Ovary (tissue), 9 donors: ENCODE measurements around the gene MILR1. TPM values are rescaled to one million over a fixed set of nuclear protein-coding genes. Genes with fewer than 3 reads are reported as not detected.

Experiments
- DNase-seq, 5 donors: peaks; one replicate each; pipeline ENCODE4 v3.0.0-alpha.2; 2019 to 2020
- H3K27ac ChIP-seq, 2 donors: fragments of 200-600 bp; one replicate each; pipeline versions ENCODE4 v1.5.1 to v1.8.0; 2019 to 2022
- H3K27me3 ChIP-seq: fragments of 200-600 bp; one replicate; pipeline ENCODE4 v1.8.0; 2022
- H3K36me3 ChIP-seq: fragments of 200-600 bp; sonication (generic); one replicate; pipeline ENCODE4 v1.5.1; 2019
- H3K4me1 ChIP-seq: one replicate; pipeline ENCODE4 v1.8.1; 2013; ENCODE audit warnings: mild to moderate bottlenecking, moderate library complexity; ENCODE audit not compliant: insufficient read depth
- H3K4me3 ChIP-seq: fragments of 200-600 bp; sonication (generic); one replicate; pipeline ENCODE4 v1.5.1; 2017
- H3K9me3 ChIP-seq, 2 donors: fragments of 200-600 bp in 1 of 2; sonication (generic) in 1 of 2; one replicate each; pipeline versions ENCODE4 v1.5.1 to v1.8.1; 2013 to 2019; ENCODE audit warnings: mild to moderate bottlenecking in 1 of 2, moderate library complexity in 1 of 2
- EP300 ChIP-seq: sonication (generic); formaldehyde crosslinking; IDR thresholded peaks from one replicate; pipeline ENCODE4 v1.6.1; 2017; ENCODE audit warnings: antibody characterized with exemption
- POLR2A ChIP-seq: fragments of 450-650 bp; IDR thresholded peaks from one replicate; pipeline ENCODE4 v1.6.1; 2017; ENCODE audit warnings: antibody characterized with exemption, mild to moderate bottlenecking, moderate library complexity
- WGBS, 3 donors: extraction: QIAGEN DNeasy Blood & Tissue Kit in 1 of 3; methylation state at CpG; one replicate each; pipeline versions ENCODE4 v1.1.5 to v1.1.7; 2013 to 2017; 5-methylcytosine and 5-hydroxymethylcytosine counted together
- intact Hi-C, 4 donors: fragments of 100-400 bp; cut with DNase I; formaldehyde crosslinking; loops; one replicate each; pipeline versions ENCODE4 v1.11.0 to v1.15.1; 2022 to 2023
- polyA plus RNA-seq, 2 donors: library from polyadenylated mRNA; stranded (reverse); fragments of 200-250 nt in 1 of 2; fragments of 350-450 nt in 1 of 2; fragmentation: Illumina TruSeq in 1 of 2; extraction: RNeasy Lipid Tissue Mini Kit (QIAGEN cat#74804) in 1 of 2; gene quantifications; one replicate each; pipeline ENCODE4 v1.2.3, GENCODE V29; 2013 to 2014
- total RNA-seq, 7 donors: library from RNA; depleted of rRNA in 2 of 7; stranded (reverse); fragments of >200 nt in 2 of 7; fragmentation: NEBNext Ultra II Directional in 3 of 7; extraction: Animal tissue kit (Norgen Biotek cat#: 25700) in 3 of 7; gene quantifications; one replicate each; pipeline versions ENCODE4 v1.1.0 to v1.2.4, GENCODE V29; 2016 to 2023
- TF ChIP-seq, protein P1 (sequence below), 3 donors: fragments of 450-650 bp in 2 of 3; fragments of 200-600 bp in 1 of 3; IDR thresholded peaks; one replicate each; pipeline versions ENCODE4 v1.5.1 to v1.8.0; 2016 to 2022; ENCODE audit warnings: antibody characterized with exemption in 3 of 3, mild to moderate bottlenecking in 1 of 3
- donor health status: DM: no; HTN: no; CAD: no; lungs with moderate emphysema.
- donor health status: DM: no; HTN: no; CAD: no.
- donor health status: Bipolar disorder and iron deficiency.
- donor health status: DM: yes; HTN: yes; CAD: no.
- donor health status: DM: no; HTN: no; CAD: no.
- donor health status: DM: yes; HTN: yes; CAD: no.

MILR1 gene
- total and polyA plus RNA-seq, 9 donors = 2.0 to 16.4 (median 6.8) TPM

DNA sequence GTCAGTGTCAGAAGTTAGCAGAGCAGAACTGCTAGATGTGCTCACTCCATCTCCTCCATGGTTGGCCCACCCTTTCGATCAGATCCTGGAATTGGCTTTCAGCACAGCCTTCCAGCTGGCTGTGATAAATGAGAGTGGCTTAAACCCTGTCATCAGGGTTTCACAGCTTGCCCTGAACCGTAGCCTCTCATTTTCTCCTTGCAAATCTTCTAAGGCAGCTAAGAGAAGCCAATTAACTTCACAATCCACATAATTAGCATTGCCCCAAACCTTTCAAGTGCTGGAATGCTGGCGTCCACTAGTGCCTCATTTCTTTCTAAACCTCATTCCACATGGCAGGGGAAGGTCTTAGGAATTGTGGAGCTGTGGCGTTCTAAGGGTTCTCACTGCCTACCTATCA lies 21.7 kb downstream of the MILR1 start:
- TF ChIP-seq, protein P1, sequence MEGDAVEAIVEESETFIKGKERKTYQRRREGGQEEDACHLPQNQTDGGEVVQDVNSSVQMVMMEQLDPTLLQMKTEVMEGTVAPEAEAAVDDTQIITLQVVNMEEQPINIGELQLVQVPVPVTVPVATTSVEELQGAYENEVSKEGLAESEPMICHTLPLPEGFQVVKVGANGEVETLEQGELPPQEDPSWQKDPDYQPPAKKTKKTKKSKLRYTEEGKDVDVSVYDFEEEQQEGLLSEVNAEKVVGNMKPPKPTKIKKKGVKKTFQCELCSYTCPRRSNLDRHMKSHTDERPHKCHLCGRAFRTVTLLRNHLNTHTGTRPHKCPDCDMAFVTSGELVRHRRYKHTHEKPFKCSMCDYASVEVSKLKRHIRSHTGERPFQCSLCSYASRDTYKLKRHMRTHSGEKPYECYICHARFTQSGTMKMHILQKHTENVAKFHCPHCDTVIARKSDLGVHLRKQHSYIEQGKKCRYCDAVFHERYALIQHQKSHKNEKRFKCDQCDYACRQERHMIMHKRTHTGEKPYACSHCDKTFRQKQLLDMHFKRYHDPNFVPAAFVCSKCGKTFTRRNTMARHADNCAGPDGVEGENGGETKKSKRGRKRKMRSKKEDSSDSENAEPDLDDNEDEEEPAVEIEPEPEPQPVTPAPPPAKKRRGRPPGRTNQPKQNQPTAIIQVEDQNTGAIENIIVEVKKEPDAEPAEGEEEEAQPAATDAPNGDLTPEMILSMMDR (IDR thresholded peaks at IDR 0.05) = no peak
- TF ChIP-seq POLR2A (no peak), EP300 (no peak)
- Histone ChIP-seq H3K4me3 (no peak overlapping the region), H3K9me3 (no peaks in the 10 kb centered on the region), H3K27ac (no peak overlapping the region), H3K4me1 (no peaks in the 10 kb centered on the region), H3K27me3 (no peaks in the 10 kb centered on the region), H3K36me3 (no peaks in the 10 kb centered on the region)
- 60 to 75% (median 63%) methylated on average over 4 of the region's 4 CpGs for WGBS, 3 donors
- no peak for DNase-seq
- intact Hi-C loops = no loop called here

DNA sequence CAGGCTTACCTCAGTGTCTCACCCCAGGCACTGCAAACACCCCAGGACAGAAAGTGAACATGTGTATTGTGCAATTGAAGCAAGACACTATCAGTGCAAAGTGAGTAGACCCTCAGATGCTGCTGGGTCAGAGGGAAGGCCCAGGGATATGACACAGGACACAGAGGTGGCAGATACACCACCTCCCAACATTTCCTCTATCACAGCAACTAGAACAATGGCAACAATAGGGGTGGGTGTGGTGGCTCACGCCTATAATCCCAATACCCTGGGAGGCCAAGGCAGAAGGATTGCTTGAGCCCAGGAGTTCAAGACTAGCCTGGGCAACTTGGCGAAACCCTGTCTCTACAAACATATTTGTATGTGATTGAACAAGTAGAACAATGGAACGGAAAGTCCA lies 22.5 kb downstream of the MILR1 start:
- Histone ChIP-seq H3K4me3 (no peak overlapping the region), H3K9me3 (no peaks in the 10 kb centered on the region), H3K36me3 (no peaks in the 10 kb centered on the region), H3K27ac (no peak overlapping the region), H3K27me3 (no peaks in the 10 kb centered on the region), H3K4me1 (no peaks in the 10 kb centered on the region)
- DNase-seq = no peak
- TF ChIP-seq, protein P1 (IDR thresholded peaks at IDR 0.05) = no peak
- no peak for TF ChIP-seq EP300
- TF ChIP-seq POLR2A = no peak
- intact Hi-C loops = no loop called here
- 95 to 96% (median 96%) methylated on average over 3 of the region's 3 CpGs for WGBS, 3 donors

DNA sequence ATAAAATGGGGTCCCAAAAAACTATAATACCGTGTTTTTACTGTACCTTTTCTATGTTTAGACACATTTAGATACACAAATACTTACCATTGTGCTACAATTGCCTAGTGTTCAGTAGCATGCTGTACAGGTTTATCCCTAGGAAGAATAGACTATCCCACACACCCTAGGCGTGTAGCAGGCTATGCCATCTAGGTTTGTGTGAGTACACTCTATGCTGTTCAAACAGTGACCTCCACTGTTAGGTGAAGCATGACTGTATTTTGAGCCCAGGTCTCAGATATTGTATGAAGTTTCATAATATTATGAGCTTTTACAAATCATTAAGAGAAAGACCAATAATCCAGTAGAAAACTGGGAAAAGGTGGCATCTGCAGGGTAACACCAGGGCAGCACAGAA lies 23.6 kb downstream of the MILR1 start:
- DNase-seq = no peak
- intact Hi-C loops = no loop called here
- 89 to 92% (median 90%) methylated on average over 2 of the region's 2 CpGs for WGBS, 3 donors

DNA sequence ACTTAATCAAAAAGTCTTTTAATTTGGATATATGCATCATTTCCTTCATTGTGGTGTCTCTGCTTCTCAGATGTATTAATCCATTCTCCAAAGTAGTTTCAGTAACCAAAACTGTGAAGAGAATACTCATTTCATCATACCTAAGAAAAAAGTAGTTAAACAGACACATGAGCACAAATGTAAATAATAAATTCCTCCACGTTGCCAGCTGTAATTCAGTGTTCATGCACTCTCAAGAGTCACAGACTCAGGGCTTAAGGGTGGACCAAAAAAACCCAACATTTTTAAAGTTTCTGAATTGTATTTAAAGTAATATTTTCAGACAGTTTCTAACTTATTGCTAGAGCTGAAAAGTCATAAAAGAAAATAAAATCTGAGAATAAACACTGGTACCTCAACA lies 28.9 kb downstream of the MILR1 start:
- Histone ChIP-seq H3K4me1 (no peaks in the 10 kb centered on the region), H3K9me3 (no peaks in the 10 kb centered on the region), H3K27me3 (no peaks in the 10 kb centered on the region), H3K27ac (no peak overlapping the region), H3K4me3 (no peak overlapping the region), H3K36me3 (no peaks in the 10 kb centered on the region)
- DNase-seq = no peak
- 0 to 15% (median 6%) methylated on average over 1 of the region's 1 CpG for WGBS, 3 donors
- intact Hi-C loops = no loop called here
- TF ChIP-seq, protein P1 (IDR thresholded peaks at IDR 0.05) = no peak
- TF ChIP-seq EP300 = no peak

More for the DNA sequence above, 23.6 kb downstream of the MILR1 start:
- Histone ChIP-seq H3K9me3 (no peaks in the 10 kb centered on the region), H3K4me3 (no peak overlapping the region), H3K27ac (no peak overlapping the region), H3K27me3 (no peaks in the 10 kb centered on the region), H3K36me3 (no peaks in the 10 kb centered on the region), H3K4me1 (no peaks in the 10 kb centered on the region)
- TF ChIP-seq, protein P1 (IDR thresholded peaks at IDR 0.05) = no peak
- TF ChIP-seq EP300 (no peak), POLR2A (no peak)

DNA sequence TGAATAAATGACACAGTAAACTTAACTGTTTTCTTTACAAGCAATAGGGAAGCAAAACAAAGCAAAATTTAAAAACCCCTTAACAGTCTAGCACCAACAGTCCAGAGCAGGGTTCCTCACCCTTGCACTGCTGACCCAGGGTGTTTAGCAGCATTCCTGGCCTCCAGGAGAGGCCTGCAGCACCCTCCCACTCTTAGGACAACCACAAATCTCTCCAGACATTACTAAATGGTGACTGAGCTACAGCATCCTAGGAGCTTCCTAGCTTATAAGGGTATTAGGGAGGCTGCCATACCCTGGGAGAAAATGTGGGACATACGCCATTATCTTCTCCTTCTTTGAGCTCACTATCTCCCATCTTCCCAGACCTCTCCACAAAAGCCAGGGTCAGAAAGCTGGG lies 32.0 kb downstream of the MILR1 start:
- Histone ChIP-seq H3K9me3 (no peaks in the 10 kb centered on the region), H3K27ac (no peak overlapping the region), H3K27me3 (no peaks in the 10 kb centered on the region), H3K4me1 (no peaks in the 10 kb centered on the region), H3K4me3 (no peak overlapping the region), H3K36me3 (no peaks in the 10 kb centered on the region)
- 90 to 93% (median 93%) methylated on average over 1 of the region's 1 CpG for WGBS, 3 donors
- DNase-seq = no peak
- intact Hi-C loops = no loop called here
- TF ChIP-seq, protein P1 (IDR thresholded peaks at IDR 0.05) = no peak
- TF ChIP-seq POLR2A (no peak), EP300 (no peak)
